ENCODE results near the gene APOB. TPM values are rescaled to one million over a fixed set of nuclear protein-coding genes. Genes with fewer than 3 reads are reported as not detected.

Gene APOB
- total RNA-seq, 1 experiment from 2014 or later, result 0.05 TPM

DNA sequence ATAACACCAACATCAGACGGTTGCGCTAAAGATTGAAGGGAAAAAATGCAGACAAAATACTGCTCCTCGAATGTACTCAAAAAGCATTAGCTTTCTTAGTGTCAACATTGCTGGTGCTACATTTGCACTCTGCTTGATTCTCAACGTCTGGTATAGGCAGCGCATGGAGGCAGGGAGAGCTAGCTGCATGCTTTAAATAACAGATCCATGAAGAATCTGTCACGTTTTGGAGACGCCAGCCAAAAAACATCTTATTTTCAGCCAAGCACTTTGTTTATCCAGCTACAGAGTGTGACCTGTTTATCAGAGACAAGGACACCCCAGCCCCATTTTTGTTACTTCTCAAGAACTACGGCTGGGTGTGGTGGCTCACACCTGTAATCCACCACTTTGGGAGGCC, 59.5 kb downstream of the APOB start:
- no peaks in the 10 kb centered on the region for H3K9me3 Mint-ChIP-seq (ENCODE audit: low read depth, unreplicated experiment)
- TF ChIP-seq, protein P1, sequence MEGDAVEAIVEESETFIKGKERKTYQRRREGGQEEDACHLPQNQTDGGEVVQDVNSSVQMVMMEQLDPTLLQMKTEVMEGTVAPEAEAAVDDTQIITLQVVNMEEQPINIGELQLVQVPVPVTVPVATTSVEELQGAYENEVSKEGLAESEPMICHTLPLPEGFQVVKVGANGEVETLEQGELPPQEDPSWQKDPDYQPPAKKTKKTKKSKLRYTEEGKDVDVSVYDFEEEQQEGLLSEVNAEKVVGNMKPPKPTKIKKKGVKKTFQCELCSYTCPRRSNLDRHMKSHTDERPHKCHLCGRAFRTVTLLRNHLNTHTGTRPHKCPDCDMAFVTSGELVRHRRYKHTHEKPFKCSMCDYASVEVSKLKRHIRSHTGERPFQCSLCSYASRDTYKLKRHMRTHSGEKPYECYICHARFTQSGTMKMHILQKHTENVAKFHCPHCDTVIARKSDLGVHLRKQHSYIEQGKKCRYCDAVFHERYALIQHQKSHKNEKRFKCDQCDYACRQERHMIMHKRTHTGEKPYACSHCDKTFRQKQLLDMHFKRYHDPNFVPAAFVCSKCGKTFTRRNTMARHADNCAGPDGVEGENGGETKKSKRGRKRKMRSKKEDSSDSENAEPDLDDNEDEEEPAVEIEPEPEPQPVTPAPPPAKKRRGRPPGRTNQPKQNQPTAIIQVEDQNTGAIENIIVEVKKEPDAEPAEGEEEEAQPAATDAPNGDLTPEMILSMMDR (IDR thresholded peaks at IDR 0.05; ENCODE audit: unreplicated experiment), result no peak
- DNase-seq, result no peak
- H3K27me3 Mint-ChIP-seq (ENCODE audit: unreplicated experiment), result peaks cover 64% of the 10 kb centered on the region
- no peak overlapping the region for H3K4me3 Mint-ChIP-seq (ENCODE audit: low read depth, unreplicated experiment)
- BruUV-seq (replicated peaks), result no TSS peak
- CTCF ChIA-PET, result interaction anchor here (0.7 to 1.2 kb wide), 2 partner anchors 65 to 323 kb away, joined by 4 to 5 read pairs; no protein-coding TSS in a partner anchor
- H3K4me1 Mint-ChIP-seq (ENCODE audit: low read depth, unreplicated experiment), result no peaks in the 10 kb centered on the region
- intact Hi-C loops (cut with micrococcal nuclease; ENCODE audit: unreplicated experiment), result no loop called here
- no peaks in the 10 kb centered on the region for H3K36me3 Mint-ChIP-seq (ENCODE audit: insufficient read depth, unreplicated experiment)
- H3K27ac Mint-ChIP-seq (ENCODE audit: unreplicated experiment), result no peak overlapping the region

GRCh38 chr2:20983844-20984243, 60.0 kb downstream of the APOB start:
- no peak overlapping the region for H3K4me3 Mint-ChIP-seq (ENCODE audit: low read depth, unreplicated experiment)
- CTCF ChIA-PET, result interaction anchor here (1.2 kb wide), 1 partner anchor 322 kb away, joined by 4 read pairs; no protein-coding TSS in a partner anchor
- H3K27me3 Mint-ChIP-seq (ENCODE audit: unreplicated experiment), result peaks cover 59% of the 10 kb centered on the region
- BruUV-seq (replicated peaks), result no TSS peak
- H3K4me1 Mint-ChIP-seq (ENCODE audit: low read depth, unreplicated experiment), result no peaks in the 10 kb centered on the region
- H3K27ac Mint-ChIP-seq (ENCODE audit: unreplicated experiment), result no peak overlapping the region
- no peak for DNase-seq
- no peaks in the 10 kb centered on the region for H3K36me3 Mint-ChIP-seq (ENCODE audit: insufficient read depth, unreplicated experiment)
- intact Hi-C loops (cut with micrococcal nuclease; ENCODE audit: unreplicated experiment), result no loop called here
- H3K9me3 Mint-ChIP-seq (ENCODE audit: low read depth, unreplicated experiment), result no peaks in the 10 kb centered on the region
- TF ChIP-seq, protein P1 (IDR thresholded peaks at IDR 0.05; ENCODE audit: unreplicated experiment), result no peak

DNA sequence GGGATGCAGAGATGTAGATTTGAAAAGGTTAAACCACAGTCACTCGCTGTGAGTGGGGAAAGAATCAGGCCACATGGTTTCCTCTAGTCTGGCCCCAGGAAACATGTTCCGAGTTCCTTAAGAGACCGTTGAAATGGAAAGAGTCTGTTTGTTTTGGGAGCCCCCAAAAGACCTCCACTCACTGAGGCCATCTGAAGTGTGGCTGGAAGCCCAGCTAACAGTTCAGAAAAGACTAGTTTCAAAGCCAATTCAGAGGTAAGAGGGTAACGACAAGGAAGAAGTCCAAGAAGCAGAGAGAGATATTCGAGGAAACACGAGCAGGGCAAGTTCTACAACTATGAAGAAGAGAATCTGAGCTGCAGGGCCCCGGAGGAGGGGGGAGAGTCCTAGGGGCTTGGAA, 61.0 kb downstream of the APOB start:
- Mint-ChIP-seq H3K36me3 (ENCODE audit: insufficient read depth, unreplicated experiment) (no peaks in the 10 kb centered on the region), H3K9me3 (ENCODE audit: low read depth, unreplicated experiment) (no peaks in the 10 kb centered on the region), H3K27ac (ENCODE audit: unreplicated experiment) (no peak overlapping the region), H3K27me3 (ENCODE audit: unreplicated experiment) (peaks cover 55% of the 10 kb centered on the region), H3K4me3 (ENCODE audit: low read depth, unreplicated experiment) (no peak overlapping the region), H3K4me1 (ENCODE audit: low read depth, unreplicated experiment) (no peaks in the 10 kb centered on the region)
- no peak for DNase-seq
- TF ChIP-seq, protein P1 (IDR thresholded peaks at IDR 0.05; ENCODE audit: unreplicated experiment), result no peak
- no TSS peak for BruUV-seq (replicated peaks)
- CTCF ChIA-PET, result no interaction called here
- intact Hi-C loops (cut with micrococcal nuclease; ENCODE audit: unreplicated experiment), result no loop called here

DNA sequence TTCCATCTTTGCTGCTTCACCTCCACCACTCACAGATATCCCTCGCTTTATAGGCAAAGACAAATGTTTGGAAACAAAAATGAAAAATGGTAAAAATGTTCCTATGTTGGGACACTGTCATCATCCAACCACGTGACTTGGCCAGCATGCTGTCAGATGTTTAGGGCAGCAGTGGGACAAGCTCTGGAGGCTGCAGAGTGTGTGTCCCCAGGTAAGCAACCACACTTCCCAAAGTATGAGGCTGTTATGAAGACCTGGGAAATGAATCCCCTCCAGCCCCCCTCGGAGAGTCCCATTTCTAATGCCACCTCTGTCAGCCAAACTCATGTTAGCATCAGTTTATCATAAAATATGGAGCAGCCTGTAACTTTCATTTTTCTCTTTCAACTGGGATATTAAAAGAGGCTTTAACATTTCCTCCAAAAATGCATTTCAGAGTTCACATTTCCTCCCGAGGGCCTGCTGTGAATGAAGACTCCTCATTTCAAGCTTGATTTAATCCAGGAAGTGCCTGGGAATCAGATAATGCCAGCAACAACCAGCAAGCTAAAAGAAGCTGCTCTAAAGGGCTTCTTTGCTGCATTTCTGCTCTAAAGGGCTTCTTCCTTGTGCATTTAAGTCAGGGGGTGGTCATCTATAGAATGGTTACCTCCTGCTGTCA, 66.2 kb downstream of the APOB start:
- H3K27ac Mint-ChIP-seq (ENCODE audit: unreplicated experiment), result no peak overlapping the region
- H3K4me3 Mint-ChIP-seq (ENCODE audit: low read depth, unreplicated experiment), result no peak overlapping the region
- H3K27me3 Mint-ChIP-seq (ENCODE audit: unreplicated experiment), result peaks cover 48% of the 10 kb centered on the region
- CTCF ChIA-PET, result interaction anchor here (1.0 kb wide), 1 partner anchor 47 kb away, joined by 9 read pairs; no protein-coding TSS in a partner anchor
- no peaks in the 10 kb centered on the region for H3K4me1 Mint-ChIP-seq (ENCODE audit: low read depth, unreplicated experiment)
- DNase-seq, result no peak
- BruUV-seq (replicated peaks), result no TSS peak
- TF ChIP-seq, protein P1 (IDR thresholded peaks at IDR 0.05; ENCODE audit: unreplicated experiment), result no peak
- intact Hi-C loops (cut with micrococcal nuclease; ENCODE audit: unreplicated experiment), result no loop called here
- H3K36me3 Mint-ChIP-seq (ENCODE audit: insufficient read depth, unreplicated experiment), result no peaks in the 10 kb centered on the region
- no peaks in the 10 kb centered on the region for H3K9me3 Mint-ChIP-seq (ENCODE audit: low read depth, unreplicated experiment)
